HG02852 (cell line): ENCODE measurements around the gene PHLDA3.

ENCODE experiments used
- ATAC-seq: cut with Tn5 transposase; IDR thresholded peaks from one replicate; pipeline ENCODE4 v1.9.1; 2021; ENCODE audit warnings: mild to moderate bottlenecking, moderate library complexity; ENCODE audit not compliant: unreplicated experiment

Gene PHLDA3

GRCh38 chr1:201436969-201437368, 32.0 kb downstream of the PHLDA3 start:
- ATAC-seq: no peak

- no peak for ATAC-seq
Observed at GRCh38 chr1:201436393-201436792, 32.6 kb downstream of the PHLDA3 start.

GRCh38 chr1:201434266-201434665, 34.7 kb downstream of the PHLDA3 start:
- ATAC-seq: no peak

GRCh38 chr1:201433609-201434008, 35.4 kb downstream of the PHLDA3 start:
- ATAC-seq: no peak

GRCh38 chr1:201430776-201431175, 38.2 kb downstream of the PHLDA3 start:
- ATAC-seq: no peak

GRCh38 chr1:201429736-201430501, 39.1 kb downstream of the PHLDA3 start:
- no peak for ATAC-seq

GRCh38 chr1:201427963-201428362, 41.0 kb downstream of the PHLDA3 start:
- no peak for ATAC-seq

- ATAC-seq: no peak
Observed at GRCh38 chr1:201426479-201427310, 42.3 kb downstream of the PHLDA3 start.

- ATAC-seq: no peak
Observed at GRCh38 chr1:201424146-201424545, 44.8 kb downstream of the PHLDA3 start.

- ATAC-seq: no peak
Observed at GRCh38 chr1:201423655-201424054, 45.3 kb downstream of the PHLDA3 start.

GRCh38 chr1:201422436-201423030, 46.5 kb downstream of the PHLDA3 start:
- ATAC-seq: no peak

- no peak for ATAC-seq
Observed at GRCh38 chr1:201422026-201422425, 47.0 kb downstream of the PHLDA3 start.

GRCh38 chr1:201421041-201421440, 47.9 kb downstream of the PHLDA3 start:
- ATAC-seq: no peak

GRCh38 chr1:201420608-201421002, 48.4 kb downstream of the PHLDA3 start:
- ATAC-seq: no peak

- no peak for ATAC-seq
Observed at GRCh38 chr1:201419746-201420607, 49.0 kb downstream of the PHLDA3 start.

- ATAC-seq: no peak
Observed at GRCh38 chr1:201419256-201419655, 49.7 kb downstream of the PHLDA3 start.

GRCh38 chr1:201418461-201418860, 50.5 kb downstream of the PHLDA3 start:
- no peak for ATAC-seq
